HCT116 (cell line): ENCODE measurements around the gene TNS3. TPM values are rescaled to one million over a fixed set of nuclear protein-coding genes. Genes with fewer than 3 reads are reported as not detected.

Experiments
- ATAC-seq: fragments of 200-7000 bp; cut with Tn5 transposase; 2 replicates; pipeline ENCODE4 v1.9.1; 2020; ENCODE audit warnings: mild to moderate bottlenecking, moderate library complexity
- BruUV-seq: library from RNA; stranded (reverse); fragments of 400-500 nt; replicated peaks from 2 replicates; lab custom pipeline; 2021; lab: Mats Ljungman, UMichigan
- CTCF ChIA-PET: fragments of 300-600 bp; sonication (Branson Sonifier 250); formaldehyde crosslinking; loops from one replicate; lab custom pipeline; 2021; ENCODE audit warnings: antibody characterized with exemption; lab: Charles Lee
- POLR2A ChIA-PET: fragments of 300-600, 350-600 bp; sonication (Branson Sonifier 250); formaldehyde crosslinking; loops from one replicate; lab custom pipeline; 2021; ENCODE audit warnings: antibody characterized with exemption; lab: Charles Lee
- RAD21 ChIA-PET, 2 experiments: fragments of 300-600 bp; sonication (Branson Sonifier 250); formaldehyde crosslinking; loops; one replicate each; lab custom pipeline; 2023; ENCODE audit warnings: low total read pairs in 2 of 2; ENCODE audit not compliant: uncharacterized antibody in 2 of 2, unreplicated experiment in 2 of 2, low non-redundant PET in 1 of 2; lab: Charles Lee
- DNase-seq: peaks from one replicate; pipeline ENCODE4 v3.0.0-alpha.2; 2010; ENCODE audit warnings: low read depth, low spot score
- H2AFZ ChIP-seq: fragments of 200-600 bp; shearing (Covaris generic), sonication (generic); 2 replicates; pipeline ENCODE4 v1.6.1; 2017; ENCODE audit warnings: low read depth, mixed run types, mixed read lengths, antibody characterized with exemption, low read length; ENCODE audit not compliant: poor library complexity, severe bottlenecking
- H3K27ac ChIP-seq: 2 replicates; pipeline ENCODE4 v1.5.1; 2012; ENCODE audit warnings: low read depth, low read length
- H3K27me3 ChIP-seq: fragments of 200-600 bp; sonication (generic); 2 replicates; pipeline ENCODE4 v1.6.1; 2016; ENCODE audit warnings: mixed run types, low read length, mixed read lengths; ENCODE audit not compliant: insufficient read depth
- H3K36me3 ChIP-seq, 2 experiments: fragments of 200-500 bp in 1 of 2; fragments of 200-600 bp in 1 of 2; sonication (Bioruptor generic) in 1 of 2; sonication (generic) in 1 of 2; 2 replicates each; pipeline versions ENCODE4 v1.5.1 to v1.6.1; 2014 to 2016; ENCODE audit warnings: low read length in 2 of 2, inconsistent platforms in 1 of 2, mixed read lengths in 1 of 2, mixed run types in 1 of 2; ENCODE audit not compliant: insufficient read depth in 2 of 2, control insufficient read depth in 1 of 2
- H3K4me1 ChIP-seq, 2 experiments: fragments of 200-600 bp in 1 of 2; sonication (generic) in 1 of 2; 2 replicates each; pipeline versions ENCODE4 v1.5.1 to v1.6.1; 2012 to 2017; ENCODE audit warnings: low read length in 2 of 2, inconsistent platforms in 1 of 2, mild to moderate bottlenecking in 1 of 2, mixed read lengths in 1 of 2, mixed run types in 1 of 2, moderate library complexity in 1 of 2; ENCODE audit not compliant: insufficient read depth in 2 of 2, control insufficient read depth in 1 of 2
- H3K4me2 ChIP-seq: fragments of 200-600 bp; sonication (generic); 2 replicates; pipeline ENCODE4 v1.6.1; 2017; ENCODE audit warnings: mixed run types, low read length, mixed read lengths
- H3K4me3 ChIP-seq, 2 experiments: fragments of 200-600 bp in 1 of 2; sonication (generic) in 1 of 2; replicated peaks in 1 of 2; 2 replicates each; pipeline ENCODE4 v1.5.1; 2011 to 2016; ENCODE audit warnings: low read length in 2 of 2, control low read depth in 1 of 2, low read depth in 1 of 2, mild to moderate bottlenecking in 1 of 2, mixed read lengths in 1 of 2, mixed run types in 1 of 2
- H3K79me2 ChIP-seq: fragments of 200-600 bp; sonication (generic); 2 replicates; pipeline ENCODE4 v1.6.1; 2017; ENCODE audit warnings: mild to moderate bottlenecking, mixed run types, low read length, moderate library complexity, mixed read lengths; ENCODE audit not compliant: insufficient read depth
- H3K9ac ChIP-seq: fragments of 200-600 bp; sonication (generic); 2 replicates; pipeline ENCODE4 v1.6.1; 2016; ENCODE audit warnings: low read length, mixed read lengths
- H3K9me2 ChIP-seq: fragments of 200-600 bp; sonication (generic), shearing (Covaris generic); 2 replicates; pipeline ENCODE4 v1.6.1; 2017; ENCODE audit warnings: mixed run types, mild to moderate bottlenecking, moderate library complexity; ENCODE audit not compliant: insufficient read depth
- H3K9me3 ChIP-seq, 2 experiments: fragments of 200-500 bp in 1 of 2; fragments of 200-600 bp in 1 of 2; sonication (Bioruptor generic) in 1 of 2; sonication (generic) in 1 of 2; 2 replicates each; pipeline ENCODE4 v1.6.1; 2014 to 2017; ENCODE audit warnings: low read length in 2 of 2, mixed read lengths in 2 of 2, inconsistent platforms in 1 of 2, low read depth in 1 of 2, mild to moderate bottlenecking in 1 of 2, mixed run types in 1 of 2, moderate library complexity in 1 of 2; ENCODE audit not compliant: control insufficient read depth in 1 of 2, insufficient read depth in 1 of 2
- H4K20me1 ChIP-seq: fragments of 200-600 bp; sonication (generic), shearing (Covaris generic); 2 replicates; pipeline ENCODE4 v1.6.1; 2017; ENCODE audit warnings: mixed run types, mild to moderate bottlenecking, moderate library complexity; ENCODE audit not compliant: insufficient read depth
- ATF3 ChIP-seq: IDR thresholded peaks from 2 replicates; pipeline ENCODE4 v1.6.1; 2012
- ELF1 ChIP-seq: IDR thresholded peaks from 2 replicates; pipeline ENCODE4 v1.6.1; 2012; ENCODE audit warnings: low read depth, borderline replicate concordance
- REST ChIP-seq: IDR thresholded peaks from 2 replicates; pipeline ENCODE4 v1.6.1; 2012; ENCODE audit warnings: low read depth
- YY1 ChIP-seq: IDR thresholded peaks from 2 replicates; pipeline ENCODE4 v1.6.1; 2011; ENCODE audit warnings: low read length, low read depth, moderate library complexity, mild to moderate bottlenecking; ENCODE audit not compliant: insufficient replicate concordance; ENCODE audit errors: extremely low read depth
- intact Hi-C: fragments of 100-400 bp; cut with micrococcal nuclease; formaldehyde crosslinking; loops from 2 replicates; pipeline ENCODE4 v1.10.0; 2022
- total RNA-seq: library from RNA; stranded (reverse); gene quantifications from one replicate; pipeline ENCODE4 v1.2.1, GENCODE V29; 2021; ENCODE audit not compliant: unreplicated experiment

The TNS3 gene
- total RNA-seq, 1 experiment from 2014 or later: 9.1 TPM

- Histone ChIP-seq H3K9ac (no peak overlapping the region), H3K27ac (no peak overlapping the region), H3K9me2 (no peaks in the 10 kb centered on the region), H3K4me2 (no peak overlapping the region), H3K27me3 (no peaks in the 10 kb centered on the region), H3K9me3 (no peaks in the 10 kb centered on the region), H3K79me2 (no peaks in the 10 kb centered on the region), H3K4me1 (peaks cover 0 to 6% of the 10 kb centered on the region in 2 experiments; a peak in 1 of 4 replicates), H3K36me3 (no peaks in the 10 kb centered on the region), H3K4me3 (no peak overlapping the region), H4K20me1 (no peaks in the 10 kb centered on the region), H2AFZ (no peak overlapping the region)
- intact Hi-C loops: no loop called here
- POLR2A ChIA-PET: no interaction called here
- RAD21 ChIA-PET: no interaction called here
- ATAC-seq (no peak), DNase-seq (no peak)
- TF ChIP-seq ATF3 (no peak), ELF1 (no peak), YY1 (no peak), REST (no peak)
- CTCF ChIA-PET: no interaction called here
- BruUV-seq: no TSS peak
These were observed 10.0 kb upstream of the TNS3 start for GRCh38 chr7:47591655-47592572.
